ENCODE results near the gene PTEN. TPM values are rescaled to one million over a fixed set of nuclear protein-coding genes. Genes with fewer than 3 reads are reported as not detected.
A peak's percentile ranks its signal among the peaks of the same experiment; 100 is the strongest.
"Not testable (repeated sequence)": the region's sequence is repeated elsewhere in the genome, so short reads cannot be mapped to it uniquely, and the experiment has no call there.

PTEN gene
- total RNA-seq, 1 experiment from 2014 or later: 33.3 TPM

- DNase-seq (ENCODE audit: low read depth): peak; percentile 2
Observed at GRCh38 chr10:87845624-87845998, 17.8 kb upstream of the PTEN start.

GRCh38 chr10:87846023-87846422 is 17.4 kb upstream of the PTEN start:
- peak; percentile 83 for DNase-seq (ENCODE audit: low read depth)

DNA sequence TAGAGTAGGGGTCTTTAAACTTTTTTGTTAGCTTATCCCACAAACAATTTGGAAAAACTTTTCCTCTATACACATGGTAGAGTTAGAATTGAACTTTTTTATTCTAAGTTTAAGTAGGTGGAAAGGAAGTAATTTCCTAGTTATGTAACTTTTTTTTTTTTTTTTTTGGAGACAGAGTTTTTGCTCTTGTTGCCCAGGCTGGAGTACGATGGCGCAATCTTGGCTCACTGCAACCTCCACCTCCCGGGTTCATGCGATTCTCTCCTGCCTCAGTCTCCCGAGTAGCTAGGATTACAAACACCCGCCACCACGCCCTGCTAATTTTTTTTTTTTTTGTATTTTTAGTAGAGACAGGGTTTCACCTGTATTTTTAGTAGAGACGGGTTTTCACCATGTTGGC is 16.7 kb upstream of the PTEN start:
- not testable (repeated sequence) for DNase-seq (ENCODE audit: low read depth)

DNA sequence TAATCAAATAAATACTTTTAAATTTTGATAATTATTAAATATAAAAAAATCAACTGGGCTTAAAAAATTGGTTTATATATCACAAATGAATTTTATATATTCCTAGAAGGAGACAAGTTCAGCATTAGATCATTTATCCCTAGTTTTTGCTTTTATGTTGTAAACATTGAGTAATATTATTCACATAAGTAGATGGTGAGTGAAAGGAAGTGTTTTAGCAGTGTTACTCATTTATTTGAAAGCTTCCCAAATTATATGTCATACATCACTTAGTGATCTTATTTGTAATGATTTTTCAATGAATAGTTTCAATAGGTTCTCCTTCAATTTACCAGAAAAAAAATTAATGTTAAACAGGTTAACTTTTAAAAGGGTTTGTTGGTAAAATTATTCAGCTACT is 15.9 kb upstream of the PTEN start:
- no peak for DNase-seq (ENCODE audit: low read depth)

DNA sequence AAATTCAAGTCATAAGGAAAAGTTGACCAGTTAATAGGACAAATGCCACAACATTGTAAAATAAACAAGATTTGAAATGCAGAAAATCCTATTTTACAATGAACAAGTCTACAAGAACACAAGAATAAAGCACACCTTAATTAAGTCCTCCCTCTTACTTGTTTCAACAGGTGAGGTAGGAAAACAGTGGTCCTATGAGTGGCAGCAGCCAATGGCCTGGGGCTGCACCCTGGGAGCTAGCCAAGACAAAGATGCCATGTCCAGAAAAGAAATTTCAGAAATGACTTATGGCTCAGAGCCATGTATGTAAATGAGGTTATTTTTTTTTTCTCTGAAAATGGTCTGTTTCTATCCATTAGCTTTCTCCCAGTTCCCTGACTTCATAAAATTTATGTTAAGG is 14.4 kb upstream of the PTEN start:
- DNase-seq (ENCODE audit: low read depth): no peak

DNA sequence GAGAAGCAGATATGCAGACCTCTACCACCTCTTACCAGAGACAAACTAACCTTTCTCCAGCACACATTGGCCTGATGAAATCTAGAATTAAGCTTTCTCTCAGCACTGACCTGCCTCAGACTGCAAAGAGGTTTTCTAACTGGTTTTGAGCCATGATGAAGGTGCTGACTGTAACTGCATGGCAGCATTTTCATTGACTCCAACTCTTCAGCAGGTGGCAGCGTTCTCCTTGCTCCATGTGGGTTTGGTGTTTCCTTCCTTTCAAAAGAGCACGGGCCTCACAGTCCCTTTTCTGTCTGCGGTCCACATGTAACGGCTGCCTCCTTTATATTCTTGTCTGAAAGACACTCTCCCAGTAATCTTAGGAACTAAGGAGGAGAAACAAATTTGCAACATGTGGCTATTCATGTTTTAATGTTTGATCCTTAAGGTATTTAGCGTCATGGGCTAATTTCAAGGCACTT is 12.7 kb upstream of the PTEN start:
- DNase-seq (ENCODE audit: low read depth): peak; percentile 48

GRCh38 chr10:87852089-87852488 is 11.3 kb upstream of the PTEN start:
- no peak for DNase-seq (ENCODE audit: low read depth)

- not testable (repeated sequence) for DNase-seq (ENCODE audit: low read depth)
Observed at GRCh38 chr10:87855247-87855646, 8.2 kb upstream of the PTEN start.

DNA sequence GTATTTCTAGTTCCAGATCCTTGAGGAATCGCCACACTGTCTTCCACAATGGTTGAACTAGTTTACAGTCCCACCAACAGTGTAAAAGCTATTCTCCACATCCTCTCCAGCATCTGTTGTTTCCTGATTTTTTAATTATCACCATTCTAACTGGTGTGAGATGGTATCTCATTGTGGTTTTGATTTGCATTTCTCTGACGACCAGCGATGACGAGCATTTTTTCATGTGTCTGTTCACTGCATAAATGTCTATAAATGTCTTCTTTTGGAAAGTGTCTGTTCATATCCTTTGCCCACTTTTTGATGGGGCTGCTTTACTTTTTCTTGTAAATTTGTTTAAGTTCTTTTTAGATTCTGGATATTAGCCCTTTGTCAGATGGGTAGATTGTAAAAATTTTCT is 7.8 kb upstream of the PTEN start:
- DNase-seq (ENCODE audit: low read depth): not testable (repeated sequence)

DNA sequence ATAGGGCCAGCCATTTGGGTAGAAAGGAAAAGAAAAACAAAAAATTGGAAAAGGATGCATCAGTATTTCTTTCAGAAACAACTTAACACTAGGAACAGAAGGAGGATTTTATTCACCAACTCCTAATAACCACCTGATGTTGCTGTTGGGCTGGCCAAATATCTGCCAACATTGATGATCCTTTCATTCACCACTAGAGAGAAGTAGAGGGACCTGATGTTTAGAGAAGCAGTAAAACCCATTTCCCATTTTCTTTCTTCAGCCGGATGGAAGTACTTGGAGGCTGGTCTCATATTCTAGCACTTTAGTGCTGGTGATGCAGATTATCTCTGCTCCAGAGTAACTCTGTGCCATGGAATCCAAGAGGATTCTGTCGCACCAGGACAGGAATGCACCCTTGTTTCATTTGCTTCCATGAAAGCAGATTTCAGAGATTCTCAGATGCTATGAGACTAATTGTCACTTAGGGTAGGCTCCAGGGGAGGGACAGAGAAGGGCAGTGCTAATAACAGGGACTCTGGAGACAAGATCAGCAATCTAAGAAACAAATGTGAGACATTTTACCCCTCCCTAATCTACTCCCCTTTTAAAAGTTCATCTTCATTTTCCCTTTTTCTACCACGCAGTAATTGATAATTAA is 3.1 kb upstream of the PTEN start:
- peak; percentile 36 for DNase-seq (ENCODE audit: low read depth)

GRCh38 chr10:87860816-87861403 is 2.5 kb upstream of the PTEN start:
- no peak for DNase-seq (ENCODE audit: low read depth)

DNA sequence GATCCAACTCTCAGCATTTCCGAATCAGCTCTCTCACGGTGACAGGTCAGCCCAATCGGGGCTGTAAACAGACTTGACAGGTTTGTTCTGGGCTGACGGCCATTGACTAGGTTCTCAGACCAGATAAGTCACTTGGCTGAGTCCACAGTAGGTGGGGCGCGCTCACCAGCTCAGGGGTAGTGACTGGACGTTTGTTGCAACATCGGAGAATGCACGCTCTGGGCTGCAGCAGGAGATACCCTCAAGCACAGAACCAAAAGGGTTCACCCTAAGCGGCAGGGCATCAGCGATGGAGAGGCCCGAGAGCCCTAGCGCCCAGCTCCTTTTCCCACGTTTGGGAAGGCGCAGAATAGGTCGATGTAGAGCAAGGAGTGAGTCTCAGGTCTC is 1.9 kb upstream of the PTEN start:
- DNase-seq (ENCODE audit: low read depth): no peak

DNA sequence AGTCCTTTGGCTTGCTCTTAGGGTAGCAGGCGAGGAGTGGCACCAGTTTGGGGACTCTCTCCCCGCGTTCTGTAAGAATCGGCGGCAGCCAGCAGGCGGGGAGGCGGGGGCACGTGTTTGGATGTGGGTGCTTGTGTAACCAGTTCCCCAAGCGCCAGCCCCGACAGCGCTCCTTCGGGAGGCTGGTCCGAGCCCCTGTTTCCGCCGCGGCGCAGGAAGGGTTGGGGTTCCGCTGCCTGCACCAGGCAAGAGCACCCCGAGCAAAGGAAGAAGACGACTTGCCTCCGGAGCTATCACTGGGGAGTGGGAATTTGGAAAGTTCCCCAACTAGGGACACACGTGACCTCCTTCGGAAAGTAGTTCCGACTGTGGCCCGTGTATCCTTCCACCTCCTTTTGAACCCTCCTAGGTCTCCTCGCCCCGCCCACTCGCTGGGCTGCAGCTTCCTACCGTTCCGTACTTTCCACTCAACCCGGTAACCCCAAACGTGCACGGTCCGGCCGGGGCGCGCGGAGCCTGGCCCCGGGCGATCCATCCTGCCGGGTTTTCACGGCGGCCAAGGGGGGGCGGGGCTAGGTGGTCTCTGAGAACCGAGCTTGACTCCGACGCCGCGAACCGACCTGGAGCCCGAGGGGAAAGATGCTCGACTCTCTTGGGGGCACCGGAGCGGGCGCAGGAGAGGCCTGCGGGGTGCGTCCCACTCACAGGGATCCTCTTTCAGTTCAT is 1.3 kb upstream of the PTEN start:
- DNase-seq (ENCODE audit: low read depth): peak; percentile 73

- DNase-seq (ENCODE audit: low read depth): peak; percentile 52
Observed at GRCh38 chr10:87862679-87863052, 759 bp upstream of the PTEN start.

DNA sequence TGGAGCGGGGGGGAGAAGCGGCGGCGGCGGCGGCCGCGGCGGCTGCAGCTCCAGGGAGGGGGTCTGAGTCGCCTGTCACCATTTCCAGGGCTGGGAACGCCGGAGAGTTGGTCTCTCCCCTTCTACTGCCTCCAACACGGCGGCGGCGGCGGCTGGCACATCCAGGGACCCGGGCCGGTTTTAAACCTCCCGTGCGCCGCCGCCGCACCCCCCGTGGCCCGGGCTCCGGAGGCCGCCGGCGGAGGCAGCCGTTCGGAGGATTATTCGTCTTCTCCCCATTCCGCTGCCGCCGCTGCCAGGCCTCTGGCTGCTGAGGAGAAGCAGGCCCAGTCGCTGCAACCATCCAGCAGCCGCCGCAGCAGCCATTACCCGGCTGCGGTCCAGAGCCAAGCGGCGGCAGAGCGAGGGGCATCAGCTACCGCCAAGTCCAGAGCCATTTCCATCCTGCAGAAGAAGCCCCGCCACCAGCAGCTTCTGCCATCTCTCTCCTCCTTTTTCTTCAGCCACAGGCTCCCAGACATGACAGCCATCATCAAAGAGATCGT is 598 bp downstream of the PTEN start:
- DNase-seq (ENCODE audit: low read depth): peak; percentile 35

GRCh38 chr10:87864496-87865059 is 1.2 kb downstream of the PTEN start:
- no peak for DNase-seq (ENCODE audit: low read depth)

GRCh38 chr10:87865241-87865881 is 1.9 kb downstream of the PTEN start:
- DNase-seq (ENCODE audit: low read depth): no peak

- DNase-seq (ENCODE audit: low read depth): no peak
Observed at GRCh38 chr10:87866412-87866974, 3.1 kb downstream of the PTEN start.

DNA sequence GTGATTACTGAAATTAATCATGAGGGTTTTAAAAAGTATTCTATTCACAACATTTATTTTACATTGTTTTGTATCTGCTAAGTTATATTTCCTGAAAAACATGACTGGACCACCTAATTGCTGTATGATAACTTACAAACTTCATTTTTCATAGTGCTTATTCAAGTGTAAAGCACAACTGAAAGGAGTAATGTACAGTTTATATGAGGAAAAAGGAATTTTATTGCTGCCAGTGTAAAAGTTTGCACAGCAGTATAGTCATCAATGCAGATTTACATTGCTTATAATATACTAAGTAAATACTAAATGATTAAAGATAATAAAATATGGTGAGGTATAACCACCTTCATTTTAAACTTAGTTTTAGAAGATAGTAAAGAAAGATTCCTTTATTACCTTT is 4.0 kb downstream of the PTEN start:
- DNase-seq (ENCODE audit: low read depth): no peak

DNA sequence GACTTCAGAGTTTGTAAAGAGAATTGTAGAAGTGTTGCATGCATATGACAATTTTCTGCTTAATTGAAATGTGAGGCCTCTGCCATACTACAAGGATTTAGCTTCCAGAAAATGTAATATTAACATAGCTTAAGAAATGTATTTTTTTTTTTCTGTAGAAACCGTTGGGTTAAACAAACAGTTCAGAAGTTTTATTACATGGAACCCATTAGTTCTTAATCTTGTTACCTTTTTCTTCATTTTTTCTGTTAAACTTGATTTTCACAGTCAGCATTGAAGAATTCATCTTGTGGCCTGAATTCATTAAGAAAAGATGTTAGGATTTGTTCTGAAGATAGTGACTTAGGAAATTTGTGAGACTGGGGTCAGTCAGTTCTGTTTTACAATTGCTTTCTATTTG is 4.9 kb downstream of the PTEN start:
- DNase-seq (ENCODE audit: low read depth): no peak

DNA sequence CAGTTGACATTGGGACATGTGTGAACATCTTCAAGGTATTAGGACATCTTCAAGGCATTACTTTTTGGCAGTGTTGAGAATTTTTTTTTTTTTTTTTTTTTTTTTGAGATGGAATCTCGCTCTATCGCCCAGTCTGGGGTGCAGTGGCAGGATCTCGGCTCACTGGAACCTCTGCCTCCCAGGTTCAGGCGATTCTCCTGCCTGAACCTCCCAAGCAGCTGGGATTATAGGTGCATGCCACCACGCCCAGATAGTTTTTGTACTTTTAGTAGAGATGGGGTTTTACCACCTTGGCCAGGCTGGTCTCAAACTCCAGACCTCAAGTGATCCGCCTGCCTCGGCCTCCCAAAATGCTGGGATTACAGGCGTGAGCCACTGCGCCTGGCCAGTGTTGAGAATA is 5.7 kb downstream of the PTEN start:
- not testable (repeated sequence) for DNase-seq (ENCODE audit: low read depth)

All from Daoy (cell line).